MCF 10A (cell line): ENCODE data around the gene POM121C. TPM values are rescaled to one million over a fixed set of nuclear protein-coding genes. Genes with fewer than 3 reads are reported as not detected.
"Not testable (repeated sequence)": the region's sequence is repeated elsewhere in the genome, so short reads cannot be mapped to it uniquely, and the experiment has no call there.

Experiments used
- BruUV-seq: library from RNA; stranded (reverse); fragments of 400-500 nt; replicated peaks from 2 replicates; lab custom pipeline; 2021; lab: Mats Ljungman, UMichigan
- CTCF ChIA-PET: fragments of 300-600 bp; sonication (Branson Sonifier 250); formaldehyde crosslinking; extraction: SDS; loops from one replicate; lab custom pipeline; 2021; ENCODE audit warnings: antibody characterized with exemption, inconsistent platforms; lab: Yijun Ruan, JAX
- POLR2A ChIA-PET: fragments of 300-600, 350-650 bp; sonication (Branson Sonifier 250); formaldehyde crosslinking; extraction: SDS; loops from one replicate; lab custom pipeline; 2020; ENCODE audit warnings: antibody characterized with exemption, inconsistent platforms; lab: Yijun Ruan, JAX
- DNase-seq: peaks from one replicate; pipeline ENCODE4 v3.0.0-alpha.2; 2018; ENCODE audit not compliant: unreplicated experiment
- H3K27ac Mint-ChIP-seq: one replicate; pipeline ENCODE4 v1.8.0; 2022; ENCODE audit warnings: mild to moderate bottlenecking, low read depth, mixed read lengths; ENCODE audit not compliant: unreplicated experiment
- H3K27me3 Mint-ChIP-seq: one replicate; pipeline ENCODE4 v1.8.0; 2022; ENCODE audit warnings: mixed read lengths; ENCODE audit not compliant: insufficient read depth, unreplicated experiment
- H3K36me3 Mint-ChIP-seq: one replicate; pipeline ENCODE4 v1.8.0; 2022; ENCODE audit warnings: mild to moderate bottlenecking, moderate library complexity, mixed read lengths; ENCODE audit not compliant: insufficient read depth, unreplicated experiment
- H3K4me1 Mint-ChIP-seq: one replicate; pipeline ENCODE4 v1.8.0; 2022; ENCODE audit warnings: mixed read lengths; ENCODE audit not compliant: insufficient read depth, unreplicated experiment
- H3K4me3 Mint-ChIP-seq: one replicate; pipeline ENCODE4 v1.8.0; 2022; ENCODE audit warnings: mild to moderate bottlenecking, moderate library complexity, mixed read lengths; ENCODE audit not compliant: unreplicated experiment
- H3K9me3 Mint-ChIP-seq: one replicate; pipeline ENCODE4 v1.8.0; 2022; ENCODE audit warnings: mixed read lengths; ENCODE audit not compliant: unreplicated experiment
- intact Hi-C: fragments of 100-400 bp; cut with micrococcal nuclease; formaldehyde crosslinking; loops from 2 replicates; pipeline ENCODE4 v1.14.1; 2022
- total RNA-seq: library from RNA; stranded (reverse); gene quantifications from 2 replicates; pipeline ENCODE4 v1.2.3, GENCODE V29; 2022

POM121C gene
- total RNA-seq, 1 experiment from 2014 or later: 42.3 TPM

DNA sequence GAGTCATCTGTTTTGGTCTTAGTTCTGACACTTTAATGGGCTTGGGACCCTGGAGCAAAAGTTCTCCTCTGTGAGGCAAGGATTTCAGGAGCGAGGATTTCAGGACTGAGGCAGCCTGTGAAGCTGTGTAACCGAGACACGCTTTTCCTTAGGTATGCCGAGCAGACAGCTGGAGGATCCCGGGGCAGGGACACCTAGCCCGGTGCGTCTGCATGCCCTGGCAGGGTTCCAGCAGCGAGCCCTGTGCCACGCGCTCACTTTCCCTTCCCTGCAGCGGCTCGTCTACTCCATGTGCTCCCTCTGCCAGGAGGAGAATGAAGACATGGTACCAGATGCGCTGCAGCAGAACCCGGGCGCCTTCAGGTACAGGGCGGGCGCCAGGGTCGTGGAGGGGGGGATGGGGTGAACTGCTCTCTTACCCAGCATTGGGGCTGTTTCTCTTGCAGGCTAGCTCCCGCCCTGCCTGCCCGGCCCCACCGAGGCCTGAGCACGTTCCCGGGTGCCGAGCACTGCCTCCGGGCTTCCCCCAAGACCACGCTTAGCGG is 70.2 kb downstream of the POM121C start:
- H3K27ac Mint-ChIP-seq, POLR2A ChIA-PET, CTCF ChIA-PET, H3K4me3 Mint-ChIP-seq, H3K4me1 Mint-ChIP-seq, DNase-seq, intact Hi-C loops, H3K27me3 Mint-ChIP-seq, H3K9me3 Mint-ChIP-seq, BruUV-seq: not testable (repeated sequence)
- H3K36me3 Mint-ChIP-seq: peaks cover 48% of the 10 kb centered on the region

- DNase-seq, intact Hi-C loops, CTCF ChIA-PET, H3K9me3 Mint-ChIP-seq, H3K27ac Mint-ChIP-seq, H3K27me3 Mint-ChIP-seq, POLR2A ChIA-PET, H3K4me3 Mint-ChIP-seq, H3K4me1 Mint-ChIP-seq, BruUV-seq: not testable (repeated sequence)
- H3K36me3 Mint-ChIP-seq: peaks cover 43% of the 10 kb centered on the region
These were observed 70.7 kb downstream of the POM121C start for GRCh38 chr7:75415428-75415817.

- H3K4me1 Mint-ChIP-seq, CTCF ChIA-PET, H3K27ac Mint-ChIP-seq, intact Hi-C loops, H3K9me3 Mint-ChIP-seq, BruUV-seq, POLR2A ChIA-PET, H3K27me3 Mint-ChIP-seq, H3K4me3 Mint-ChIP-seq: not testable (repeated sequence)
- DNase-seq: peak; percentile 10
- peaks cover 37% of the 10 kb centered on the region for H3K36me3 Mint-ChIP-seq
These were observed 71.2 kb downstream of the POM121C start for GRCh38 chr7:75414708-75415427.

- H3K4me3 Mint-ChIP-seq, BruUV-seq, H3K4me1 Mint-ChIP-seq, H3K27me3 Mint-ChIP-seq, H3K27ac Mint-ChIP-seq, DNase-seq, H3K9me3 Mint-ChIP-seq, intact Hi-C loops, CTCF ChIA-PET, POLR2A ChIA-PET: not testable (repeated sequence)
- peaks cover 31% of the 10 kb centered on the region for H3K36me3 Mint-ChIP-seq
These were observed 71.9 kb downstream of the POM121C start for GRCh38 chr7:75414204-75414603.

- CTCF ChIA-PET: not testable (repeated sequence)
These were observed 75.3 kb downstream of the POM121C start for GRCh38 chr7:75410823-75411173.

DNA sequence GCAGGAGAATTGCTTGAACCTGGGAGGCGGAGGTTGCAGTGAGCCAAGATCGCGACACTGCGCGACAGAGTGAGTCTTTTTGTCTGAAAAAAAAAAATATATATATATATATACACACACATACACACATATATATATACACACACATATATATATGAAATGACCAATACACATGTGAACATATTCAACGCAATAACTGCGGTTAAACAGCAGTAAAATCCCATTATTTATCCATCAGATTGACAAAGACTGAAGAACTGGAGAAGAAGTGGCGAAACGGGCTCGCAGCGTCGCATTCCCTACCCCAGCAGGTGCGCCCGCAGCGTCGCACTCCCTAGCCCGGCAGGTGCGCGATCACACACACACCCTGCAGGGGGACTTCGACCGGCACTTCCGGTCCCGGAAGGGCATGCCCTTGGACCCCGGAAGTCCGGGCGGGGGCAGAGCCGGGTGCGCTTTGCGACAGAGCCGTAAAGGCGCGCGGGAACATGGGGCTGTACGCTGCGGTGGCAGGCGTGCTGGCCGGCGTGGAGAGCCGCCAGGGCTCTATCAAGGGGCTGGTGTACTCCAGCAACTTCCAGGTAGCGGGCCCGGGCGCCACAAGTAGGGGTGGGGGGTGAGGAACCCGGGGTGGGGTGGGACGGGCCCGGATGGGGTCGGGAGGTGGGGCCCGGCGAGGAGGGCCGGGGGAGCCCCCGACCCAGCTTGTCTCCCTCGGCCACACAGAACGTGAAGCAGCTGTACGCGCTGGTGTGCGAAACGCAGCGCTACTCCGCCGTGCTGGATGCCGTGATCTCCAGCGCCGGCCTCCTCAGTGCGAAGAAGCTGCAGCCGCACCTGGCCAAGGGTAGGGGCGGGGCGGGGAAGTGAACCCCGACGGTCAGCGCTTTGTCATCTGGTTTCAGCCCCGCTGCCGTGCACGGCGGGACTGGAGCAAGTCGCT is 75.9 kb downstream of the POM121C start:
- intact Hi-C loops, H3K9me3 Mint-ChIP-seq, H3K4me1 Mint-ChIP-seq, DNase-seq, H3K36me3 Mint-ChIP-seq, CTCF ChIA-PET, H3K27ac Mint-ChIP-seq, H3K27me3 Mint-ChIP-seq, H3K4me3 Mint-ChIP-seq, POLR2A ChIA-PET: not testable (repeated sequence)
- TSS peak; percentile 76 for BruUV-seq

More at GRCh38 chr7:75410823-75411173, 75.3 kb downstream of the POM121C start:
- H3K36me3 Mint-ChIP-seq: peaks cover 13% of the 10 kb centered on the region
- H3K27me3 Mint-ChIP-seq, intact Hi-C loops, DNase-seq, H3K9me3 Mint-ChIP-seq, POLR2A ChIA-PET, BruUV-seq, H3K4me3 Mint-ChIP-seq, H3K4me1 Mint-ChIP-seq, H3K27ac Mint-ChIP-seq: not testable (repeated sequence)

- intact Hi-C loops, POLR2A ChIA-PET: not testable (repeated sequence)
These were observed 81.4 kb downstream of the POM121C start for GRCh38 chr7:75404663-75405062.

DNA sequence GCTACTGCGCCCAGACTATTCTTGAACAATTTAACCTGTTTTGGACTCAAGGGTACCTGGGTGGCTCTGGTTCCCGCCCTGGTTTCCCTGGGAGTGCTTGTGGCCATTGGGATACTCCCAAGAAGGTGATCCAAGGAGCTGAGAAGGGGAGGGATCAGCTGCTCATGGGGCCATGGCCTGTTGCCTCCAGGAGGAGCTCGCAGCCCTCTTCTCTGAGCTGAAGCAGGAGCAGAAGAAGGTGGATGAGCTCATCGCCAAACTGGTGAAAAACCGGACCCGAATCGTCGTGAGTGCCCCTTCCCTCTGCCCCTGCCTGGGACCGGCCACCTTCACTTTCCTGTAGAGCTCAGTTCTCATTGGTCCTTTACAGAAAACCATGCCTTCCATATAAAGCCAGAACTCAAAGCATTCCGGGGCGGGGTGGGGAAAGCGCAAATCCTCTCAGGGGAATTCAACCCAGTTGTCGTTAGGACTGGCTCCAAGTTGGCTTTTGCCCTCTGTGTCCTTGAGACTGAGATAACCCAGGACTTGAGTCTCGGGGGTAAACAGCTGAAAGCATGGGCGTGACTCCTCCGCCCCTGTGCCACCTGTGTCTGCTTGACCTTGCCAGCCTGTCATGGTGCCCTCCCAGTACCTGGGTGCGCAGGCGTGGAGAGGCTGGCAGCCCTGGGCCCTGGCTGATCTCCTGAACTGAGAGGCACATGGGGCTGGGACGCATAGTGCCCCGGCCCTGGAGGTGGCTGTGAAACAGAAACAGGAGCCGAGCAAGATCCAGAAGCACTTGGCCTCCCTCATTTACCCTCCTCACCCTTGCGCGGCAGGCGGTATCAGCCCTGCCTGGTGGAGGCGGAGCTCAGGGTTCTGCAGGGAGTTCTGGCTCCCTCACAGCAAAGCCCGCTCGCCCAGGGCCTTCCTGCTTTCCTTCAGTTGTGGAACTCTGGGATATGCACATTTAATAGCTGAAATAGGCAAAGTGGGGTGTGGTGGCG is 82.3 kb downstream of the POM121C start:
- H3K27me3 Mint-ChIP-seq, H3K36me3 Mint-ChIP-seq, H3K4me3 Mint-ChIP-seq, intact Hi-C loops, DNase-seq, CTCF ChIA-PET, H3K27ac Mint-ChIP-seq, BruUV-seq, H3K4me1 Mint-ChIP-seq, POLR2A ChIA-PET, H3K9me3 Mint-ChIP-seq: not testable (repeated sequence)

More at GRCh38 chr7:75404663-75405062, 81.4 kb downstream of the POM121C start:
- CTCF ChIA-PET, H3K4me3 Mint-ChIP-seq, H3K4me1 Mint-ChIP-seq, H3K9me3 Mint-ChIP-seq, H3K36me3 Mint-ChIP-seq, BruUV-seq, H3K27ac Mint-ChIP-seq, H3K27me3 Mint-ChIP-seq, DNase-seq: not testable (repeated sequence)
